PC-3 (cell line): ENCODE measurements around the gene CEP192. TPM values are rescaled to one million over a fixed set of nuclear protein-coding genes. Genes with fewer than 3 reads are reported as not detected.

Source experiments
- ATAC-seq: fragments of 200-7000 bp; cut with Tn5 transposase; 2 replicates; pipeline ENCODE4 v1.9.1; 2020; ENCODE audit warnings: mild to moderate bottlenecking, moderate library complexity
- BruUV-seq: library from RNA; stranded (reverse); fragments of 400-500 nt; replicated peaks from 2 replicates; lab custom pipeline; 2021; lab: Mats Ljungman, UMichigan
- CTCF ChIA-PET: fragments of 300-600 bp; sonication (Branson Sonifier 250); formaldehyde crosslinking; loops from one replicate; lab custom pipeline; 2022; ENCODE audit warnings: antibody characterized with exemption; lab: Charles Lee
- POLR2A ChIA-PET: fragments of 300-600 bp; sonication (Branson Sonifier 250); formaldehyde crosslinking; loops from one replicate; lab custom pipeline; 2022; ENCODE audit warnings: antibody characterized with exemption; ENCODE audit not compliant: unreplicated experiment; lab: Charles Lee
- DNase-seq: peaks from one replicate; pipeline ENCODE4 v3.0.0-alpha.2; 2015
- H2AFZ ChIP-seq: fragments of 300-600 bp; sonication (generic); 2 replicates; pipeline ENCODE4 v1.6.0; 2016; ENCODE audit warnings: antibody characterized with exemption, low read length
- H3F3A ChIP-seq: fragments of 300-600 bp; sonication (generic); one replicate; pipeline ENCODE4 v1.6.0; 2017; ENCODE audit warnings: antibody characterized with exemption, low read length, control low read depth, mild to moderate bottlenecking; ENCODE audit not compliant: unreplicated experiment
- H3K27ac ChIP-seq: fragments of 300-600 bp; sonication (generic); 2 replicates; pipeline ENCODE4 v1.5.1; 2016; ENCODE audit warnings: mild to moderate bottlenecking, low read length
- H3K27me3 ChIP-seq: fragments of 300-600 bp; sonication (generic); 2 replicates; pipeline ENCODE4 v1.6.1; 2016; ENCODE audit warnings: low read length, mixed read lengths
- H3K36me3 ChIP-seq: fragments of 300-600 bp; sonication (generic); 2 replicates; pipeline ENCODE4 v1.6.1; 2016; ENCODE audit warnings: low read depth, mixed run types, low read length, mixed read lengths
- H3K4me1 ChIP-seq: fragments of 300-600 bp; sonication (generic); 2 replicates; pipeline ENCODE4 v1.5.1; 2016; ENCODE audit warnings: low read length; ENCODE audit not compliant: insufficient read depth
- H3K4me2 ChIP-seq: fragments of 300-600 bp; sonication (generic); 2 replicates; pipeline ENCODE4 v1.6.0; 2016; ENCODE audit warnings: low read length
- H3K4me3 ChIP-seq: fragments of 300-600 bp; sonication (generic); 2 replicates; pipeline ENCODE4 v1.5.1; 2016; ENCODE audit warnings: mild to moderate bottlenecking, low read length, mixed read lengths
- H3K79me2 ChIP-seq: fragments of 300-600 bp; sonication (generic); 2 replicates; pipeline ENCODE4 v1.6.1; 2017; ENCODE audit warnings: low read length, mixed read lengths
- H3K9ac ChIP-seq: fragments of 300-600 bp; sonication (generic); 2 replicates; pipeline ENCODE4 v1.6.0; 2016; ENCODE audit warnings: mild to moderate bottlenecking, low read length
- H3K9me2 ChIP-seq: fragments of 300-600 bp; sonication (generic); replicated peaks from 2 replicates; pipeline ENCODE4 v1.6.1; 2016; ENCODE audit warnings: mixed run types, low read length, mixed read lengths
- H3K9me3 ChIP-seq: fragments of 300-600 bp; sonication (generic); 2 replicates; pipeline ENCODE4 v1.6.1; 2016; ENCODE audit warnings: low read length, mixed read lengths
- H4K20me1 ChIP-seq: fragments of 300-600 bp; sonication (generic); 2 replicates; pipeline ENCODE4 v1.6.1; 2016; ENCODE audit warnings: low read length, mixed read lengths
- EZH2 ChIP-seq: fragments of 300-600 bp; sonication (generic); IDR thresholded peaks from one replicate; pipeline ENCODE4 v1.6.1; 2017; ENCODE audit warnings: antibody characterized with exemption, mild to moderate bottlenecking, low read length; ENCODE audit not compliant: unreplicated experiment
- EZH2phosphoT487 ChIP-seq: fragments of 300-600 bp; sonication (generic); IDR thresholded peaks from 2 replicates; pipeline ENCODE4 v1.6.1; 2018; ENCODE audit warnings: mild to moderate bottlenecking, antibody characterized with exemption, low read length, borderline replicate concordance
- intact Hi-C: fragments of 100-400 bp; cut with micrococcal nuclease; formaldehyde crosslinking; loops from 2 replicates; pipeline ENCODE4 v1.9.0; 2023
- total RNA-seq: library from RNA; depleted of rRNA; stranded (reverse); fragments of >200 nt; gene quantifications from 2 replicates; pipeline ENCODE4 v1.2.3, GENCODE V29; 2014
- TF ChIP-seq, protein P1 (sequence below): fragments of 300-600 bp; sonication (generic); conservative IDR thresholded peaks from 2 replicates; pipeline ENCODE4 v1.5.1; 2017; ENCODE audit warnings: antibody characterized with exemption, low read depth, mild to moderate bottlenecking, low read length

The CEP192 gene
- total RNA-seq, 1 experiment from 2014 or later, result 32.6 TPM

GRCh38 chr18:13120255-13120654, 129.1 kb downstream of the CEP192 start:
- no peaks in the 10 kb centered on the region for H3F3A ChIP-seq
- H3K9me2 ChIP-seq, result no peaks in the 10 kb centered on the region
- H3K36me3 ChIP-seq, result peaks cover 37% of the 10 kb centered on the region
- no peak overlapping the region for H3K4me3 ChIP-seq
- DNase-seq, result no peak
- no TSS peak for BruUV-seq
- ATAC-seq, result no peak
- H3K9me3 ChIP-seq, result no peaks in the 10 kb centered on the region
- intact Hi-C loops, result no loop called here
- no peak overlapping the region for H2AFZ ChIP-seq
- H3K27me3 ChIP-seq, result no peaks in the 10 kb centered on the region
- H3K79me2 ChIP-seq, result no peaks in the 10 kb centered on the region
- no peak overlapping the region for H3K9ac ChIP-seq
- no peak overlapping the region for H3K4me2 ChIP-seq
- POLR2A ChIA-PET, result no interaction called here
- CTCF ChIA-PET, result no interaction called here
- no peaks in the 10 kb centered on the region for H4K20me1 ChIP-seq
- no peaks in the 10 kb centered on the region for H3K4me1 ChIP-seq
- TF ChIP-seq EZH2, result no peak
- TF ChIP-seq, protein P1, sequence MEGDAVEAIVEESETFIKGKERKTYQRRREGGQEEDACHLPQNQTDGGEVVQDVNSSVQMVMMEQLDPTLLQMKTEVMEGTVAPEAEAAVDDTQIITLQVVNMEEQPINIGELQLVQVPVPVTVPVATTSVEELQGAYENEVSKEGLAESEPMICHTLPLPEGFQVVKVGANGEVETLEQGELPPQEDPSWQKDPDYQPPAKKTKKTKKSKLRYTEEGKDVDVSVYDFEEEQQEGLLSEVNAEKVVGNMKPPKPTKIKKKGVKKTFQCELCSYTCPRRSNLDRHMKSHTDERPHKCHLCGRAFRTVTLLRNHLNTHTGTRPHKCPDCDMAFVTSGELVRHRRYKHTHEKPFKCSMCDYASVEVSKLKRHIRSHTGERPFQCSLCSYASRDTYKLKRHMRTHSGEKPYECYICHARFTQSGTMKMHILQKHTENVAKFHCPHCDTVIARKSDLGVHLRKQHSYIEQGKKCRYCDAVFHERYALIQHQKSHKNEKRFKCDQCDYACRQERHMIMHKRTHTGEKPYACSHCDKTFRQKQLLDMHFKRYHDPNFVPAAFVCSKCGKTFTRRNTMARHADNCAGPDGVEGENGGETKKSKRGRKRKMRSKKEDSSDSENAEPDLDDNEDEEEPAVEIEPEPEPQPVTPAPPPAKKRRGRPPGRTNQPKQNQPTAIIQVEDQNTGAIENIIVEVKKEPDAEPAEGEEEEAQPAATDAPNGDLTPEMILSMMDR, result no peak
- no peak for TF ChIP-seq EZH2phosphoT487
- no peak overlapping the region for H3K27ac ChIP-seq

GRCh38 chr18:13120983-13121441, 129.8 kb downstream of the CEP192 start:
- BruUV-seq, result no TSS peak
- intact Hi-C loops, result no loop called here
- H3K27me3 ChIP-seq, result no peaks in the 10 kb centered on the region
- H3K9me2 ChIP-seq, result no peaks in the 10 kb centered on the region
- H3K79me2 ChIP-seq, result no peaks in the 10 kb centered on the region
- TF ChIP-seq EZH2, result no peak
- TF ChIP-seq EZH2phosphoT487, result no peak
- H3K9me3 ChIP-seq, result no peaks in the 10 kb centered on the region
- ChIA-PET POLR2A (interaction anchor here (0.7 kb wide), 1 partner anchor 79 kb away, joined by 5 read pairs; no protein-coding TSS in a partner anchor), CTCF (no interaction called here)
- H2AFZ ChIP-seq, result no peak overlapping the region
- H3K36me3 ChIP-seq, result peaks cover 33% of the 10 kb centered on the region
- no peak overlapping the region for H3K9ac ChIP-seq
- no peak overlapping the region for H3K4me3 ChIP-seq
- no peaks in the 10 kb centered on the region for H3F3A ChIP-seq
- H3K27ac ChIP-seq, result no peak overlapping the region
- H3K4me1 ChIP-seq, result no peaks in the 10 kb centered on the region
- ATAC-seq (no peak), DNase-seq (no peak)
- H4K20me1 ChIP-seq, result no peaks in the 10 kb centered on the region
- H3K4me2 ChIP-seq, result no peak overlapping the region

GRCh38 chr18:13124411-13124810, 133.2 kb downstream of the CEP192 start:
- ChIA-PET CTCF (interaction anchor here (1.1 kb wide), 1 partner anchor 12 kb away, joined by 3 read pairs; no protein-coding TSS in a partner anchor), POLR2A (no interaction called here)
- Histone ChIP-seq H3K4me3 (no peak overlapping the region), H3K4me2 (no peak overlapping the region), H3K9me3 (no peaks in the 10 kb centered on the region), H2AFZ (no peak overlapping the region), H3K4me1 (no peaks in the 10 kb centered on the region), H4K20me1 (no peaks in the 10 kb centered on the region), H3F3A (no peaks in the 10 kb centered on the region), H3K9me2 (no peaks in the 10 kb centered on the region), H3K27me3 (no peaks in the 10 kb centered on the region), H3K79me2 (no peaks in the 10 kb centered on the region), H3K9ac (no peak overlapping the region), H3K27ac (no peak overlapping the region), H3K36me3 (peaks cover 22% of the 10 kb centered on the region)
- ATAC-seq, result no peak
- TF ChIP-seq EZH2 (no peak), EZH2phosphoT487 (no peak)
- TF ChIP-seq, protein P1, result no peak
- DNase-seq, result no peak
- BruUV-seq, result no TSS peak
- intact Hi-C loops, result no loop called here
